HG03439 (cell line): ENCODE measurements around the gene SLX4IP.

ENCODE experiments used
- ATAC-seq: cut with Tn5 transposase; IDR thresholded peaks from one replicate; pipeline ENCODE4 v1.9.1; 2021; ENCODE audit warnings: mild to moderate bottlenecking, moderate library complexity; ENCODE audit not compliant: unreplicated experiment

SLX4IP gene

GRCh38 chr20:10657453-10657852 is 222.3 kb downstream of the SLX4IP start:
- no peak for ATAC-seq

GRCh38 chr20:10658051-10658823 is 223.1 kb downstream of the SLX4IP start:
- no peak for ATAC-seq

GRCh38 chr20:10658876-10659632 is 223.9 kb downstream of the SLX4IP start:
- no peak for ATAC-seq

GRCh38 chr20:10659651-10660601 is 224.8 kb downstream of the SLX4IP start:
- no peak for ATAC-seq

GRCh38 chr20:10660661-10661060 is 225.6 kb downstream of the SLX4IP start:
- ATAC-seq = no peak

GRCh38 chr20:10661261-10661660 is 226.2 kb downstream of the SLX4IP start:
- no peak for ATAC-seq

GRCh38 chr20:10662151-10662550 is 227.0 kb downstream of the SLX4IP start:
- no peak for ATAC-seq

GRCh38 chr20:10662661-10663458 is 227.8 kb downstream of the SLX4IP start:
- ATAC-seq = no peak

GRCh38 chr20:10663756-10664155 is 228.7 kb downstream of the SLX4IP start:
- no peak for ATAC-seq

GRCh38 chr20:10665027-10665561 is 230.0 kb downstream of the SLX4IP start:
- ATAC-seq = no peak

GRCh38 chr20:10665791-10666190 is 230.7 kb downstream of the SLX4IP start:
- no peak for ATAC-seq

- ATAC-seq = no peak
Observed at GRCh38 chr20:10666221-10667076, 231.3 kb downstream of the SLX4IP start.

- no peak for ATAC-seq
Observed at GRCh38 chr20:10667077-10667401, 231.9 kb downstream of the SLX4IP start.

- no peak for ATAC-seq
Observed at GRCh38 chr20:10667560-10668167, 232.6 kb downstream of the SLX4IP start.

GRCh38 chr20:10668677-10669368 is 233.7 kb downstream of the SLX4IP start:
- ATAC-seq = no peak

GRCh38 chr20:10669843-10670446 is 234.8 kb downstream of the SLX4IP start:
- no peak for ATAC-seq

- ATAC-seq = peak; percentile 25
Observed at GRCh38 chr20:10670501-10671220, 235.6 kb downstream of the SLX4IP start.
